NCI-H1105 (cell line): ENCODE data around the gene KAT2B.
"Not testable (repeated sequence)": the region's sequence is repeated elsewhere in the genome, so short reads cannot be mapped to it uniquely, and the experiment has no call there.

Experiments used
- DNase-seq: peaks from one replicate; lab custom pipeline; 2025; lab: John Stamatoyannopoulos, UW

Gene KAT2B

GRCh38 chr3:20039765-20040547 is at the start of gene KAT2B:
Gene KAT2B, plus strand, starts transcription at chr3:20040446. Its CDS starts 32 bp downstream, at chr3:20040478.
- DNase-seq, result peak; percentile 22

DNA sequence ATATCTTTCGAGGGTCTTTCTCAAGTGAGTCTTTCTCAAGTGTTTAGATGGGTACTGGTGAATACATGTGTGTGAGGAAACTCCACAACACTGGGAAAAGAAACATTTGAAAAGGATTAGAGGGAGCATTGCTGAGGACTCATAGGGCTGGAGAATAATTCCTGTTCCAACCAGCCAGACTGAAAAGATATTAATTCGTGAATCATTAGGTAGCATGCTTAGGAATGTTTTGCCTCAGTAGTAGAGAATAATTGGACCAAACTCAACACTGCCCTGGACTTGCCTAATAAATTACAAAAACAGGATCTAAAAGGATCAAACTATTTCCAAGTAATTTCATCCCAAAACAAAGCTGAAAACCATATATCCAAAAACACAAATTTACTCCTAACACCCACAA is 45.5 kb upstream of the KAT2B start:
- no peak for DNase-seq

DNA sequence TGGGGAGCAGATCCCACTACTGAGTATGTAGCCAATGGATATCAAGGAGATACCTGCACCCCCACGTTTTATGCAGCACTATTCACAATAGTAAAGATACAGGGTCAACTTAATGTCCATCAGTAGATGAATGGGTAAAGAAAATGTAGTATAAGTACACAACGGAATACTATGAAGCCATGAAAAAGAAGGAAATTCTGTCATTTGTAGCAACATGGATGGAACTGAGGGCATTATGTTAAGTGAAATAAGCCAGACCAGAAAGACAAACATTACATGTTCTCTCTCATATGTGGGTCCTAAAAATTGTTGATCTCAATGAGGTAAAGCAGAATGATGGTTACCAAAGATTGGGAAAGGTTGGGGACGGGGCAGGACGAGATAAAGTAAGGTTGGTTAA is 42.7 kb upstream of the KAT2B start:
- no peak for DNase-seq

GRCh38 chr3:20001932-20002331 is 38.3 kb upstream of the KAT2B start:
- no peak for DNase-seq

GRCh38 chr3:20007960-20008359 is 32.3 kb upstream of the KAT2B start:
- no peak for DNase-seq

- no peak for DNase-seq
These were observed 31.6 kb upstream of the KAT2B start for GRCh38 chr3:20008646-20009045.

DNA sequence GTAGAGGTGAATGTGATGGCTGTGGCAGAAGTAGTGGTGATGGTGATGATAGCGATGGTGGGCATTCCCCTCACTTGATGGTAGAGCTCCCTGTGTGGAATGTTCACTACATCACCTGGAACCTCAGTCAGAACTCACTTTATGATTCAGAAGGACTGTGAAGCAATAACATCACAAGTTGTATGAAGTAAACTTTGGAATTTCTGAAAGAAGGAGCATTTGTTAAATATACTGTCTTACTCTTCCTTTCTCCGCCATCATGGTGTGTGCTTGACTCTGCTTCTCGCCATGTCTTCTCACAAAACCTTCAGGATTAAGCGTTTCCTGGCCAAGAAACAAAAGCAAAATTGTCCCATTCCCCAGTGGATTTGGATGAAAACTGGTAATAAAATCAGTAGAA is 28.1 kb upstream of the KAT2B start, which contains the start of gene PP2D1:
Gene PP2D1, minus strand, starts transcription at position 101 of the 400 bp plus-strand sequence. CDS start 192 bp downstream, outside the sequence.
- no peak for DNase-seq

DNA sequence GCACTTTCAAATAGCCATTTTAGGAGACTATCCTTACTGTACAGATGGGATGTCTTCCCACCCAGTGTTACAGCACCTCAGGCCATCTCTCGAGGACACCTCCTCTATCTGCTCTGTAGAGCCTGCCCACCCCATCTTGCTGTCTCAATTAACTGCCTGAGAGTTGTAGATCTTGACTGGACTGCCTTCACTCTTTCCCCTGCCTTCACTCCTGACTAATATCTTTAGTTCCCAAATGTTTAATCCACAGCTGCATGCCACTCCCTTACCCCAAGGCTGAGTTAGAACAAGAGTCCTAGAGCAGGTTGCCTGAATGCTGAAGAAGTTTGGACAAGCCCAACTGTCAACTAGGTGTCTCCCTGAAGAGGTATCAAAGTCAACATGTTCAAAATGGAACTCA is 26.9 kb upstream of the KAT2B start:
- no peak for DNase-seq

DNA sequence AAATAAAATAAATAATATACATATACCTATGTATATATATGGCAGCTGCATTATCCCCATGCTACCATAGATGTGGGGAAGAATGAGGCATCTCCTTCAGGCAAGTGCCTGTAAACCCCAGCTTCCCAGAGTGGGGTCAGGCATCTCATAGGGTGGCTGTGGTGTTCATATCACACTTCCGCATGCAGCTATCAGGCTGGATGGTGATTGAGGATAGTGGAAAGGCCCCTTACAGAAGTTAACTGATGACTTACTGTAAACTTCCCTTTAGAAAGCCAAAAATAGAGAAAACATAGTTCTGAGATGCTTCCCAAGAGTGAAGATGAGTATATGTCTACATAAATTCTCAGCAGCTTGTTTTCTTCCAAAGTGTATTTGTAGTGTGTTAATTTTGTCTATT is 24.7 kb upstream of the KAT2B start:
- no peak for DNase-seq

DNA sequence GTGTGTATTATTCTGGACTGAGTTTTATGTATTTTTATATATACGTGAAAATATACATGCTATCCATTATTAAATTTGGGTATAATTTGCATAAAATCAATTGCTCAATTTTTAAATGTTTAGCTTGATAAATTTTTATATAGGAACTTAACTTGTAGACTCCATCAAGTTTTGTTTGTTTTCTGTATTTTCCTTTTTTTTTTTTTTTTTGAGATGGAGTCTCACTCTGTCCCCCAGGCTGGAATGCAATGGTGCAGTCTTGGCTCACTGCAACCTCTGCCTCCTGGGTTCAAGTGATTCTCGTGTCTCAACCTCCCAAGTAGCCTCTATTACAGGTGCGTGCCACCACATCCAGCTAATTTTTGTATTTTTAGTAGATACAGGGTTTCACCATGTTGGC is 24.2 kb upstream of the KAT2B start:
- DNase-seq, result not testable (repeated sequence)

DNA sequence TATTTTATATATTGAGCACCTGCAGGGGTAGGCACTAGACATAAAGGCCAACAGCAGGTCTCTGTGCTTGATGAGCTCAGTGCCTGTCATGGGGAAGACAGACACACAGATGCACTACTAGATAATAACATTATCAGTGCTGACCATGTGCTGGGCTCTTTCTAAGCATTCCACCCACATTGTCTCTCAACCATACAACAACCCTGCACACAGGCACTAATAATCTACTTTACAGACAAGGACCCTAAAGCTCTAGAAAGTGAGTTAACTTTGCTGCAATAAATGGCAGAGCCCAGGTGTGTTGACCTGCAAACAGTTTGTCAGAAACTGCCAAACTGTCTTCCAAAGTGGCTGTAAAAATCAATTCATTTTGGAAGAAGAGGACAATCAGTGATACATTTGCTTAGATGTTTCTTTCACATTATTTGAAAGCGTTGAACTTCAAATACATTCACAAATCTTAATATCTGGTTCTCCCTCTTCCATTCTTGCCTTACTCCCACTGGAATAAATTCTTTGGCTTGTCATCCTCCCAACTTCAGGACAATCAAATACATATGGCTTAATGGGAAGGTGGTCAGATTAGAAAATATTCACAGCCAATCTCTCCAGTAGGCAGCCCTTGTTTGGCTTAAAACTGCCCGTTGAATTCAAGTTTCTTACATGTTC is 17.2 kb upstream of the KAT2B start:
- no peak for DNase-seq

- no peak for DNase-seq
These were observed 16.4 kb upstream of the KAT2B start for GRCh38 chr3:20023623-20024405.

DNA sequence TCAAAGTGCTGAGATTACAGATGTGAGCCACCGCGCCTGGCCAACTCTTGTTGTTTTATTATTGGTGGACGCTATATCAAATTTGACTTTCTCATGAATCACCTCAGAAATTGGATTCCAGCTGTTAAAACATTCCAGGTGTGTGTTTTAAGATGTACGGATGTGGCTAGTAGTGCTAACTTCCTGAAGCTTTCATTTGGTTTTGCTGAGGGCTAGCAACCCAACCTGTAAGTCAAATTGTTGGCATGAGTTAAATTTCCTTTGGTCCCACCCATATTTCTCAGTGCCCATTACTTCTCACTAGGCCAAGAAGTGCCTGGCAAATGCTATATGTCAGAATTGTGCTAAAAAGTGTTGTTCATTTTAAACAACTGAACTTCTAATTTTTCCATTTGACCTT is 13.1 kb upstream of the KAT2B start:
- DNase-seq, result no peak

- DNase-seq, result no peak
These were observed 11.3 kb upstream of the KAT2B start for GRCh38 chr3:20028905-20029331.

GRCh38 chr3:20031939-20032338 is 8.3 kb upstream of the KAT2B start:
- DNase-seq, result not testable (repeated sequence)

GRCh38 chr3:20035019-20035418 is 5.2 kb upstream of the KAT2B start:
- DNase-seq, result no peak

- DNase-seq, result no peak
These were observed 2.8 kb upstream of the KAT2B start for GRCh38 chr3:20037255-20037996.

DNA sequence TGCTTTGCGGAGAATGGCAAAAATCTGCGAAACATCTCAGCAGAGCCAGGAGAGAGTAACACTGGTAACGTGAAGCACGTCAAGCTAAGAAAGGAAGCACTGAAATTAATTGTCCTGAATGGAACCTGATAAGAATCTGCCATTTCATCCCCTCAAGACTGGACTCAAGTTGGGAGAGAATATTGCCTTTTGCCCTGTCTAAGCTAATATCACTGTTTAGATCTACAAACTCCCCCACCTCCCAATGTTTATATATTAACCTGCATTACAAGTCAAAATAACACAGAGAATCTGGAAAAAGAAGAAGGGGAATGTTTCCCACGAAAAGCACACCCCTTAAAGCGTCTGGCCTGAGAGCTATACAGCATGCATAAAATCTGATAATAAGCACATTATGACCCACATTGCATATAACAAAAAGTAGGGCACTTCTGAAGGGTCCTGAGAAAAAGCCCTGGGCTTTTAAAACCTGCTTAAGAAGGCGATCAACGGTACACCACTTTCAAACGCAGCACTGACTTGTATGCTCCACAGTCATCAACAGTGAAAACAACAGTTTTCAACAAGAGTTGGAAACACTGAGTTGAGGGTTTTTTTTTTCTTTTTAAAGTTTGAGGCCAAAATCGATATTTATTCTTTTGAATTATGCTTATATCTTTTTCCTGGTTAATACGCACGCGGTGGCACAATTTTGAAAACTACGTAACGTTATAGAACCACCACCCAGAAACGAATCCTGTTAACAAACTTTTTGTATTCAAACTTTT is 1.4 kb upstream of the KAT2B start:
- DNase-seq, result no peak

GRCh38 chr3:20039466-20039764 is 831 bp upstream of the KAT2B start:
- DNase-seq, result no peak

GRCh38 chr3:20040548-20041196 is 426 bp downstream of the KAT2B start:
- DNase-seq, result peak; percentile 20
